ENCODE results near the gene UBXN1. TPM values are rescaled to one million over a fixed set of nuclear protein-coding genes. Genes with fewer than 3 reads are reported as not detected.
A peak's percentile ranks its signal among the peaks of the same experiment; 100 is the strongest.

The UBXN1 gene
- total RNA-seq, 1 experiment from 2014 or later = 143 TPM

- Histone ChIP-seq H3K27ac (ENCODE audit: low read depth, low read length, poor library complexity, severe bottlenecking) (peak overlapping the region; percentile 2), H3K36me3 (ENCODE audit: insufficient read depth, low read length, poor library complexity, severe bottlenecking) (peaks cover 96% of the 10 kb centered on the region), H3K4me3 (ENCODE audit: low read depth, low read length, poor library complexity, severe bottlenecking) (no peak overlapping the region), H3K4me1 (ENCODE audit: insufficient read depth, low read length, poor library complexity, severe bottlenecking) (peaks cover 4% of the 10 kb centered on the region), H3K27me3 (replicated peaks; ENCODE audit: insufficient read depth, low read depth, low read length, poor library complexity) (no peaks in the 10 kb centered on the region), H3K9me3 (ENCODE audit: low read depth, low read length, poor library complexity, severe bottlenecking) (no peaks in the 10 kb centered on the region)
- DNase-seq (ENCODE audit: low spot score) = no peak
- CTCF ChIA-PET = no interaction called here
- BruUV-seq (replicated peaks) = no TSS peak
- TF ChIP-seq EZH2 (IDR thresholded peaks at IDR 0.05; ENCODE audit: borderline replicate concordance, low read depth, low read length, poor library complexity, severe bottlenecking) (no peak), CTCF (conservative IDR thresholded peaks at IDR 0.05; ENCODE audit: low read depth, low read length) (no peak)
- POLR2A ChIA-PET (ENCODE audit: low non-redundant PET) = interaction anchor here (0.6 kb wide), 1 partner anchor 139 kb away, joined by 8 read pairs; no protein-coding TSS in a partner anchor
- intact Hi-C loops (cut with micrococcal nuclease; ENCODE audit: unreplicated experiment) = no loop called here
Observed at GRCh38 chr11:62716206-62716605, 37.3 kb upstream of the UBXN1 start.

GRCh38 chr11:62715150-62716130 lies 36.6 kb upstream of the UBXN1 start:
- ChIA-PET CTCF (no interaction called here), POLR2A (ENCODE audit: low non-redundant PET) (no interaction called here)
- no TSS peak for BruUV-seq (replicated peaks)
- Histone ChIP-seq H3K4me3 (ENCODE audit: low read depth, low read length, poor library complexity, severe bottlenecking) (no peak overlapping the region), H3K27me3 (replicated peaks; ENCODE audit: insufficient read depth, low read depth, low read length, poor library complexity) (no peaks in the 10 kb centered on the region), H3K9me3 (ENCODE audit: low read depth, low read length, poor library complexity, severe bottlenecking) (no peaks in the 10 kb centered on the region), H3K36me3 (ENCODE audit: insufficient read depth, low read length, poor library complexity, severe bottlenecking) (peaks cover 95% of the 10 kb centered on the region), H3K4me1 (ENCODE audit: insufficient read depth, low read length, poor library complexity, severe bottlenecking) (peaks cover 4% of the 10 kb centered on the region), H3K27ac (ENCODE audit: low read depth, low read length, poor library complexity, severe bottlenecking) (peak overlapping the region; percentile 2)
- TF ChIP-seq EZH2 (IDR thresholded peaks at IDR 0.05; ENCODE audit: borderline replicate concordance, low read depth, low read length, poor library complexity, severe bottlenecking) = no peak
- no peak for TF ChIP-seq CTCF (conservative IDR thresholded peaks at IDR 0.05; ENCODE audit: low read depth, low read length)
- DNase-seq (ENCODE audit: low spot score) = no peak
- intact Hi-C loops (cut with micrococcal nuclease; ENCODE audit: unreplicated experiment) = no loop called here

- peak overlapping the region; percentile 33 for H3K27ac ChIP-seq (ENCODE audit: low read depth, low read length, poor library complexity, severe bottlenecking)
- no peak for DNase-seq (ENCODE audit: low spot score)
- peaks cover 17% of the 10 kb centered on the region for H3K4me1 ChIP-seq (ENCODE audit: insufficient read depth, low read length, poor library complexity, severe bottlenecking)
- no TSS peak for BruUV-seq (replicated peaks)
- CTCF ChIA-PET = no interaction called here
- H3K4me3 ChIP-seq (ENCODE audit: low read depth, low read length, poor library complexity, severe bottlenecking) = no peak overlapping the region
- TF ChIP-seq EZH2 (IDR thresholded peaks at IDR 0.05; ENCODE audit: borderline replicate concordance, low read depth, low read length, poor library complexity, severe bottlenecking) = no peak
- TF ChIP-seq CTCF (conservative IDR thresholded peaks at IDR 0.05; ENCODE audit: low read depth, low read length) = no peak
- H3K9me3 ChIP-seq (ENCODE audit: low read depth, low read length, poor library complexity, severe bottlenecking) = no peaks in the 10 kb centered on the region
- peaks cover 79% of the 10 kb centered on the region for H3K36me3 ChIP-seq (ENCODE audit: insufficient read depth, low read length, poor library complexity, severe bottlenecking)
- intact Hi-C loops (cut with micrococcal nuclease; ENCODE audit: unreplicated experiment) = no loop called here
- POLR2A ChIA-PET (ENCODE audit: low non-redundant PET) = no interaction called here
- H3K27me3 ChIP-seq (replicated peaks; ENCODE audit: insufficient read depth, low read depth, low read length, poor library complexity) = no peaks in the 10 kb centered on the region
Observed at GRCh38 chr11:62713343-62713742, 34.5 kb upstream of the UBXN1 start.
